Activated CD4-positive, alpha-beta memory T cell treated with anti-CD3 and anti-CD28 coated beads for 36 hours (primary cell): ENCODE measurements around the gene TDRD1. TPM values are rescaled to one million over a fixed set of nuclear protein-coding genes. Genes with fewer than 3 reads are reported as not detected.
"Not testable (repeated sequence)": the region's sequence is repeated elsewhere in the genome, so short reads cannot be mapped to it uniquely, and the experiment has no call there.

Source experiments
- CTCF ChIA-PET: fragments of 350-600 bp; sonication (Branson Sonifier 250); formaldehyde crosslinking; loops from one replicate; lab custom pipeline; 2021; ENCODE audit warnings: antibody characterized with exemption, inconsistent platforms; lab: Charles Lee
- POLR2A ChIA-PET: fragments of 350-600 bp; sonication (Branson Sonifier 250); formaldehyde crosslinking; loops from one replicate; lab custom pipeline; 2021; ENCODE audit warnings: antibody characterized with exemption; lab: Charles Lee
- DNase-seq: peaks from one replicate; pipeline ENCODE4 v3.0.0-alpha.2; 2020
- H3K27ac Mint-ChIP-seq: one replicate; pipeline ENCODE4 v1.8.0; 2021; ENCODE audit warnings: mixed read lengths
- H3K27me3 Mint-ChIP-seq: one replicate; pipeline ENCODE4 v1.8.0; 2021; ENCODE audit warnings: mixed read lengths
- H3K36me3 Mint-ChIP-seq: one replicate; pipeline ENCODE4 v1.8.0; 2021; ENCODE audit warnings: mixed read lengths
- H3K4me1 Mint-ChIP-seq: one replicate; pipeline ENCODE4 v1.8.0; 2021; ENCODE audit warnings: low read depth, mixed read lengths
- H3K4me3 Mint-ChIP-seq: one replicate; pipeline ENCODE4 v1.8.0; 2021; ENCODE audit warnings: mild to moderate bottlenecking, mixed read lengths
- H3K9me3 Mint-ChIP-seq: one replicate; pipeline ENCODE4 v1.8.0; 2021; ENCODE audit warnings: mixed read lengths
- intact Hi-C: fragments of 100-400 bp; cut with micrococcal nuclease; formaldehyde crosslinking; loops from one replicate; pipeline ENCODE4 v1.15.1; 2023
- total RNA-seq, 2 experiments: library from RNA; stranded (reverse); gene quantifications; one replicate each; pipeline ENCODE4 v1.2.3, GENCODE V29; 2021

TDRD1 gene
- under 1 TPM; 0.76 to 0.90 TPM for total RNA-seq

DNA sequence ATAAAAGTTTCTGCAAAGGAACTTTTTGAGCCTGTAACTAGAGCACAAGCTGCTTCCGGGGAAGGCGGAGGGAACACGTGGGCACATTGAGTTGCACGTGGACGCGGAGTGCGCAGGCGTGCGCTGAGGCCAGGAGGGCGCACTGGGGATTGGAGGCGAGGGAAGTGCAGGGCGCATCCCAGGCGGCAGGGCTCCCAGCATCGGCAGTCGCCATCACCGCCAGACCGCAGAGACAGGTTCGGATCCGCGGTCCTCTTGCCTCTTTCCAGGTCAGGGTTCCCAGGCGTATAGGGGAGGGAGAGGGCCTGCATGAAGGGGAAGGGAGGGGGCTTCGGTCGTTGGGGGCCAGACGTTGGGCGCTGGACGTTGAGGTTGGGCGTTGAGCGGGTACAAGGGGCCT lies at the start of gene TDRD1:
Gene TDRD1, plus strand, starts transcription at position 206 of the 400 bp plus-strand sequence. CDS start 8,479 bp downstream, outside the sequence.
- intact Hi-C loops, result loop anchor here (10.0 kb wide), 1 partner anchor 1994 kb away; the partner anchor contains the start of gene GPAM
- H3K4me3 Mint-ChIP-seq, result peak within 1 kb of the TSS; percentile 30
- H3K27ac Mint-ChIP-seq, result no peak within 1 kb of the TSS
- H3K27me3 Mint-ChIP-seq, result no peaks in the 10 kb centered on the region
- DNase-seq, result no peak
- peaks cover 13% of the 10 kb centered on the region for H3K4me1 Mint-ChIP-seq
- no peaks in the 10 kb centered on the region for H3K9me3 Mint-ChIP-seq
- no peaks in the 10 kb centered on the region for H3K36me3 Mint-ChIP-seq
- ChIA-PET CTCF (no interaction called here), POLR2A (no interaction called here)

GRCh38 chr10:114131094-114131493 lies 48.1 kb upstream of the TDRD1 start:
- intact Hi-C loops, result no loop called here
- no peak for DNase-seq
- H3K4me1 Mint-ChIP-seq, result no peaks in the 10 kb centered on the region
- no peaks in the 10 kb centered on the region for H3K9me3 Mint-ChIP-seq
- no peaks in the 10 kb centered on the region for H3K27me3 Mint-ChIP-seq
- ChIA-PET POLR2A (no interaction called here), CTCF (no interaction called here)
- H3K4me3 Mint-ChIP-seq, result no peak overlapping the region
- no peak overlapping the region for H3K27ac Mint-ChIP-seq
- H3K36me3 Mint-ChIP-seq, result peaks cover 46% of the 10 kb centered on the region

DNA sequence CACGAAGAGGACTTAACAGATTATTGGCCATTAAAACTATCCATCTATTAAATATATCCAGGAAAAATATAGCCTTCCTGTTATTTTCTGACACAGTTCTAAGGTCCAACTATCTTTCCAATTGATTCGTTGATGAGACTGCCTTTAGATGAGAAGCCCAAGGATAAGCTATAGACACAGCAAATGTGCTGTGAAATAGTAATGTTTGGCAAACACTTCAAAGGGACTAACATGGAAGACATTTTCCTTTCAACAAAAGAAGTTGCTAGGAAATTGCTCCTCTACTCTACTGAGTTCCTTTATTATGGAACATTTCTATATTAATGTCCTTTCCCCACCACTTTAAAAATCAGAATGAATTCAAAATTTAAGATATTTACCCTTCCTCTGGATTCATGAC lies 43.7 kb upstream of the TDRD1 start:
- no peak overlapping the region for H3K27ac Mint-ChIP-seq
- ChIA-PET POLR2A (no interaction called here), CTCF (interaction anchor here (1.0 kb wide), 1 partner anchor 9 kb away, joined by 3 read pairs; no protein-coding TSS in a partner anchor)
- DNase-seq, result no peak
- intact Hi-C loops, result no loop called here
- no peaks in the 10 kb centered on the region for H3K9me3 Mint-ChIP-seq
- no peak overlapping the region for H3K4me3 Mint-ChIP-seq
- no peaks in the 10 kb centered on the region for H3K27me3 Mint-ChIP-seq
- H3K4me1 Mint-ChIP-seq, result no peaks in the 10 kb centered on the region
- peaks cover 38% of the 10 kb centered on the region for H3K36me3 Mint-ChIP-seq

- POLR2A ChIA-PET, result no interaction called here
- DNase-seq, result no peak
- intact Hi-C loops, result no loop called here
- Mint-ChIP-seq H3K27ac (no peak overlapping the region), H3K9me3 (no peaks in the 10 kb centered on the region), H3K36me3 (peaks cover 28% of the 10 kb centered on the region), H3K27me3 (no peaks in the 10 kb centered on the region), H3K4me1 (no peaks in the 10 kb centered on the region), H3K4me3 (no peak overlapping the region)
- CTCF ChIA-PET, result no interaction called here
Measured at GRCh38 chr10:114138581-114138980, 40.6 kb upstream of the TDRD1 start.

DNA sequence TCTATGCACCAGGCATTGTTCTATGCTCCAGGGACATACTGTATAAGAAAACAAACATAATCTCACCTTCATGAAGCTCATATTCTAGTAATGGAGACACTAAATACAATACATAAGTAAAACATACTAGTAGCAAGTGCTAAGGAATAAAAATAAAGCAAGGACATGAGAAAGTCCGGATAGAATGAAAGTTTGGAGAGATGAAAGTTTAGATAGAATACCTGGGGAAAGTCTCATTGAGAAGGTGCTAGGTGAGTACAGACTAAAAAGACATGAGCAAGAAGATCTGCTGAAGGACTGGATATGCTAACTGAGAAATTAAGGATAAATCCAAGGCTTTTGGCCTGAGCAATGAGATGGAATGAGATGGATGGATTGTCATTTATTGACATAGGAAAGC lies 39.1 kb upstream of the TDRD1 start:
- Mint-ChIP-seq H3K36me3 (peaks cover 21% of the 10 kb centered on the region), H3K27me3 (no peaks in the 10 kb centered on the region), H3K4me1 (no peaks in the 10 kb centered on the region), H3K9me3 (no peaks in the 10 kb centered on the region), H3K4me3 (no peak overlapping the region), H3K27ac (no peak overlapping the region)
- no peak for DNase-seq
- POLR2A ChIA-PET, result no interaction called here
- CTCF ChIA-PET, result no interaction called here
- intact Hi-C loops, result no loop called here

GRCh38 chr10:114140827-114141226 lies 38.3 kb upstream of the TDRD1 start:
- H3K4me3 Mint-ChIP-seq, H3K9me3 Mint-ChIP-seq, DNase-seq, H3K27ac Mint-ChIP-seq, intact Hi-C loops, H3K4me1 Mint-ChIP-seq, CTCF ChIA-PET, POLR2A ChIA-PET, H3K27me3 Mint-ChIP-seq: not testable (repeated sequence)
- peaks cover 18% of the 10 kb centered on the region for H3K36me3 Mint-ChIP-seq

DNA sequence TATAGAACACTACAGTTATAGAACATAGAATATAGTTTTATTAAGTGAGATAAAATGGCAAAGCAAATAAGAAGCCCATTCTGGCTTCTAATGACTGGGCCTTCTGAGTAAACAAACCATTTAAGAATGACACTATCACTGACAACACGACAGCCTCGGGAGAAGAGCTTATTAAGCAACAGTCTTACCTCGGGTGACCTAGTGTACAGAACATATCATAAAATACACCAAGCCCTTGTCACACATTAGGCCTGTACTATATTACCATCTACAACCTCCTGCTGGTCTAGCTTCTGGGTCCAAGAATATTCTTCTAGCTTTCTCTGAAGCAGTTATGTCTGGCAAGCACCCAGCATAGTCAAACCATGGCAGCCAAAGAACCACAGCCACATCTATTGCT lies 37.1 kb upstream of the TDRD1 start:
- ChIA-PET CTCF (no interaction called here), POLR2A (interaction anchor here (0.6 kb wide), 1 partner anchor 16 kb away, joined by 3 read pairs; no protein-coding TSS in a partner anchor)
- no peaks in the 10 kb centered on the region for H3K4me1 Mint-ChIP-seq
- no peaks in the 10 kb centered on the region for H3K9me3 Mint-ChIP-seq
- DNase-seq, result no peak
- no peak overlapping the region for H3K27ac Mint-ChIP-seq
- no peak overlapping the region for H3K4me3 Mint-ChIP-seq
- intact Hi-C loops, result no loop called here
- H3K27me3 Mint-ChIP-seq, result no peaks in the 10 kb centered on the region
- H3K36me3 Mint-ChIP-seq, result peaks cover 15% of the 10 kb centered on the region

- POLR2A ChIA-PET, result no interaction called here
- Mint-ChIP-seq H3K4me3 (no peak overlapping the region), H3K27ac (no peak overlapping the region), H3K36me3 (peaks cover 23% of the 10 kb centered on the region), H3K27me3 (no peaks in the 10 kb centered on the region), H3K4me1 (no peaks in the 10 kb centered on the region), H3K9me3 (no peaks in the 10 kb centered on the region)
- no peak for DNase-seq
- CTCF ChIA-PET, result no interaction called here
- intact Hi-C loops, result no loop called here
Measured at GRCh38 chr10:114143160-114143559, 36.0 kb upstream of the TDRD1 start.

GRCh38 chr10:114149476-114149875 lies 29.7 kb upstream of the TDRD1 start:
- CTCF ChIA-PET, intact Hi-C loops, H3K9me3 Mint-ChIP-seq, POLR2A ChIA-PET, H3K27me3 Mint-ChIP-seq, H3K4me3 Mint-ChIP-seq, H3K4me1 Mint-ChIP-seq, DNase-seq, H3K27ac Mint-ChIP-seq: not testable (repeated sequence)
- peaks cover 36% of the 10 kb centered on the region for H3K36me3 Mint-ChIP-seq

DNA sequence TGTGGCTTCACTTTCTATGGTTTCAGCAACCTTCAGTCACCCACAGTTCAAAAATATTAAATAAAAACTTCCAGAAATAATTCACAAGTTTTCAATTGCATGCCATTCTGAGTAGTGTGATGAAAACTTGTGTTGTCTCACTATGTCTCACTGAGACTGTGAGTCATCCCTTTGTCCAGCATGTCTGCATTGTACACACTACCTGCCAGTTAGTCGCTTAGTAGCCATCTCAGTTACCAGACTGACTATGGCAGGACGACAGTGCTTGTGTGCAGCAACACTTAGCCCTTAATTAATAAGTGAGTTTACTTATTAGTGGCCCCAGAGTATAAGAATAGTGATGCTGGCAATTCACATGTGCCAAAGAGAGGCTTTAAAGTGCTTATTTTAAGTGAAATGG lies 27.7 kb upstream of the TDRD1 start:
- H3K9me3 Mint-ChIP-seq, result no peaks in the 10 kb centered on the region
- H3K27ac Mint-ChIP-seq, result no peak overlapping the region
- H3K4me1 Mint-ChIP-seq, result peaks cover 4% of the 10 kb centered on the region

DNA sequence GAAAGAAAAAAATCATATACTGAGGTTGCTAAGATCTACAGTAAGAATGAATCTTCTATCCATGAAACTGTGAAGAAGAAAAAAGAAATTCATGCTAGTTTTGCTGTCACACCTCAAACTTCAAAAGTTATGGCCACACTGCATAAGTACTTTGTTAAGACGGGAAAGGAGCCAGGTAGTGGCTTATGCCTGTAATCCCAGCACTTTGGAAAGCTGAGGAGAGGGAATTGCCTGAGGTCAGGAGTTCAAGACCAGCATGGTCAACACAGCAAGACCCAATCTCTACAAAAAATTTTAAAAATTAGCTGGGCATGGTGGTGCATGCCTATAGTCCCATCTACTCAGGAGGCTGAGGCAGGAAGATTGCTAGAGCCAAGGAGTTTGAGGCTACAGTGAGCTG lies 27.3 kb upstream of the TDRD1 start:
- Mint-ChIP-seq H3K36me3 (peaks cover 40% of the 10 kb centered on the region), H3K4me3 (no peak overlapping the region)
- intact Hi-C loops, result no loop called here

More for the DNA sequence above, 27.7 kb upstream of the TDRD1 start:
- intact Hi-C loops, result no loop called here
- H3K4me3 Mint-ChIP-seq, result no peak overlapping the region
- ChIA-PET CTCF (no interaction called here), POLR2A (no interaction called here)
- H3K27me3 Mint-ChIP-seq, result no peaks in the 10 kb centered on the region
- peaks cover 39% of the 10 kb centered on the region for H3K36me3 Mint-ChIP-seq
- DNase-seq, result no peak

DNA sequence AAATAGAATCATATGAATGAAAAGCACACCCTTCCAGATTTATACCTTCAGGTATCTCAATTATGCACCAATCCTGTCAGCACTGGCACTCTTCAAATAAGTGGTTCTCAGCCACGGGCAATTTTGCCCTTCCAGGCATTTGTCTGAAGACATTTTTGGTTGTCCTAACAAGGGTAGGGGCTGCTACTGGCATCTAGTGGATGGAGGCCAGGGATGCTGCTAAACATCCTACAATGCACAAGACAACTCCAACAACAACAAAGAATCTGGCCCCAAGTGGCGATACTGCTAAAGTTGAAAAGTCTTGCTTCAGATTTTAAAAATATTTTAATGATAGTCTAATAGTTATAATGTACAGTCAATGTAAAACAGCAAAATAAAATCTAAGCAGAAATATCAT lies 21.2 kb upstream of the TDRD1 start:
- no peak for DNase-seq
- peaks cover 20% of the 10 kb centered on the region for H3K4me1 Mint-ChIP-seq
- CTCF ChIA-PET, result no interaction called here
- H3K4me3 Mint-ChIP-seq, result no peak overlapping the region
- H3K27ac Mint-ChIP-seq, result no peak overlapping the region
- POLR2A ChIA-PET, result no interaction called here
- no peaks in the 10 kb centered on the region for H3K9me3 Mint-ChIP-seq
- intact Hi-C loops, result no loop called here
- no peaks in the 10 kb centered on the region for H3K27me3 Mint-ChIP-seq
- peaks cover 24% of the 10 kb centered on the region for H3K36me3 Mint-ChIP-seq

More for the DNA sequence above, 27.3 kb upstream of the TDRD1 start:
- ChIA-PET POLR2A (no interaction called here), CTCF (no interaction called here)
- Mint-ChIP-seq H3K4me1 (peaks cover 4% of the 10 kb centered on the region), H3K27ac (no peak overlapping the region), H3K27me3 (no peaks in the 10 kb centered on the region), H3K9me3 (no peaks in the 10 kb centered on the region)
- no peak for DNase-seq

- ChIA-PET CTCF (no interaction called here), POLR2A (interaction anchor here (0.9 kb wide), 1 partner anchor 11 kb away, joined by 3 read pairs; the partner anchor contains the start of gene CCDC186)
- DNase-seq, result no peak
- intact Hi-C loops, result no loop called here
- Mint-ChIP-seq H3K36me3 (peaks cover 14% of the 10 kb centered on the region), H3K27ac (no peak overlapping the region), H3K4me1 (peaks cover 49% of the 10 kb centered on the region), H3K4me3 (no peak overlapping the region), H3K9me3 (no peaks in the 10 kb centered on the region), H3K27me3 (no peaks in the 10 kb centered on the region)
Measured at GRCh38 chr10:114163062-114163461, 16.1 kb upstream of the TDRD1 start.
